VCaP (cell line): ENCODE results near the gene PRPF6.
A peak's percentile ranks its signal among the peaks of the same experiment; 100 is the strongest.

Experiments
- H3K27ac ChIP-seq: fragments of 450-650 bp; 2 replicates; pipeline ENCODE4 v1.5.1; 2017
- CTCF ChIP-seq: fragments of 450-650 bp; conservative IDR thresholded peaks from 2 replicates; pipeline ENCODE4 v1.5.1; 2017; ENCODE audit warnings: mild to moderate bottlenecking, moderate library complexity

Gene PRPF6

GRCh38 chr20:63955281-63955826 is 25.6 kb upstream of the PRPF6 start:
- TF ChIP-seq CTCF, result peak; percentile 69
- H3K27ac ChIP-seq, result peak overlapping the region; percentile 98

GRCh38 chr20:63955827-63956663 is 24.9 kb upstream of the PRPF6 start, which contains the start of gene UCKL1:
UCKL1 (minus strand) TSS chr20:63956416; CDS start chr20:63956372, 44 bp downstream.
- peak; percentile 36 for TF ChIP-seq CTCF
- peak within 1 kb of the TSS; percentile 98 for H3K27ac ChIP-seq

- H3K27ac ChIP-seq, result peak overlapping the region; percentile 98
- no peak for TF ChIP-seq CTCF
Measured at GRCh38 chr20:63956664-63957003, 24.3 kb upstream of the PRPF6 start.

- H3K27ac ChIP-seq, result peak overlapping the region; percentile 98
- TF ChIP-seq CTCF, result no peak
Measured at GRCh38 chr20:63957004-63957689, 23.8 kb upstream of the PRPF6 start.

GRCh38 chr20:63957690-63958441 is 23.1 kb upstream of the PRPF6 start:
- no peak for TF ChIP-seq CTCF
- H3K27ac ChIP-seq, result peak overlapping the region; percentile 98

GRCh38 chr20:63958471-63958870 is 22.5 kb upstream of the PRPF6 start:
- peak overlapping the region; percentile 98; the same call in 1 of the 2 replicates for H3K27ac ChIP-seq
- TF ChIP-seq CTCF, result no peak
